ENCODE measurements around the gene DDX19B.

- TF ChIP-seq POLR2A (IDR thresholded peaks at IDR 0.05; ENCODE audit: low read length) (no peak), CTCF (IDR thresholded peaks at IDR 0.05) (no peak), RAD21 (conservative IDR thresholded peaks at IDR 0.05 in 1 of 2, IDR thresholded peaks at IDR 0.05 in 1 of 2) (no peak), MYC (IDR thresholded peaks at IDR 0.05; ENCODE audit: borderline replicate concordance, low read length) (no peak), PBX3 (IDR thresholded peaks at IDR 0.05) (no peak), EHMT2 (IDR thresholded peaks at IDR 0.05; ENCODE audit: low read depth) (no peak), NR3C1 (IDR thresholded peaks at IDR 0.05) (no peak), ZFP36 (IDR thresholded peaks at IDR 0.05; ENCODE audit: borderline replicate concordance, partially characterized antibody) (no peak), CHD4 (IDR thresholded peaks at IDR 0.05; ENCODE audit: borderline replicate concordance) (no peak), POLR2AphosphoS2 (conservative IDR thresholded peaks at IDR 0.05; ENCODE audit: low read length) (no peak), RFX5 (IDR thresholded peaks at IDR 0.05) (no peak)
Observed at GRCh38 chr16:70364399-70364798, 65.4 kb downstream of the DDX19B start.

All from A549 (cell line).